Transverse colon (tissue), 4 donors: Measurements from ENCODE around the gene LILRB2. TPM values are rescaled to one million over a fixed set of nuclear protein-coding genes. Genes with fewer than 3 reads are reported as not detected.

Experiments used
- DNase-seq: peaks from one replicate; pipeline ENCODE4 v3.0.0-alpha.2; 2019
- H3K27ac ChIP-seq, 4 donors: fragments of 200-600 bp; sonication (generic); 2 replicates each; pipeline ENCODE4 v1.5.1; 2016 to 2018; ENCODE audit warnings: inconsistent platforms in 4 of 4
- H3K27me3 ChIP-seq: fragments of 200-600 bp; sonication (generic); 2 replicates; pipeline ENCODE4 v1.5.1; 2017; ENCODE audit warnings: inconsistent platforms
- H3K36me3 ChIP-seq, 4 donors: fragments of 200-600 bp; sonication (generic); 2 replicates each; pipeline ENCODE4 v1.5.1; 2017 to 2019; ENCODE audit warnings: inconsistent platforms in 4 of 4
- H3K4me1 ChIP-seq, 4 donors: fragments of 200-600 bp; sonication (generic); 2 replicates each; pipeline ENCODE4 v1.5.1; 2017 to 2020; ENCODE audit warnings: inconsistent platforms in 4 of 4
- H3K4me3 ChIP-seq, 4 donors: fragments of 200-600 bp; sonication (generic); 1 replicate in 1 of 4; 2 replicates in 3 of 4; pipeline versions ENCODE4 v1.5.1 to v1.6.1; 2017 to 2019; ENCODE audit warnings: inconsistent platforms in 4 of 4
- H3K9me3 ChIP-seq, 2 donors: fragments of 200-600 bp; sonication (generic); 2 replicates each; pipeline ENCODE4 v1.5.1; 2017 to 2019; ENCODE audit warnings: inconsistent platforms in 2 of 2
- CTCF ChIP-seq, 5 experiments: fragments of 200-600 bp in 3 of 5; fragments of 450-650 bp in 2 of 5; sonication (generic) in 3 of 5; IDR thresholded peaks; 1 replicate in 2 of 5; 2 replicates in 3 of 5; pipeline ENCODE4 v1.5.1; 2016 to 2017; ENCODE audit warnings: antibody characterized with exemption in 5 of 5, inconsistent platforms in 3 of 5, mild to moderate bottlenecking in 2 of 5, moderate library complexity in 1 of 5
- EP300 ChIP-seq: sonication (generic); formaldehyde crosslinking; IDR thresholded peaks from one replicate; pipeline ENCODE4 v1.6.1; 2017; ENCODE audit warnings: antibody characterized with exemption, low read depth
- POLR2A ChIP-seq: fragments of 450-650 bp; IDR thresholded peaks from one replicate; pipeline ENCODE4 v1.6.1; 2016; ENCODE audit warnings: antibody characterized with exemption, mild to moderate bottlenecking, moderate library complexity
- POLR2AphosphoS5 ChIP-seq, 3 donors: sonication (generic); formaldehyde crosslinking; IDR thresholded peaks; one replicate each; pipeline ENCODE4 v1.6.1; 2016; ENCODE audit warnings: antibody characterized with exemption in 3 of 3
- WGBS, 2 donors: methylation state at CpG; one replicate each; pipeline ENCODE4 v1.1.5; 2018; ENCODE audit warnings: low coverage in 1 of 2; 5-methylcytosine and 5-hydroxymethylcytosine counted together
- in situ Hi-C, 4 donors: fragments of 200-750 bp; cut with MboI; loops; one replicate each; pipeline versions ENCODE4 v1.15.0 to v1.15.1; 2017; ENCODE audit warnings: low sequenced_read_pairs in 3 of 4, low pct_ligation_motif_present in 1 of 4, low pct_unique_long_range_greater_than_20kb in 1 of 4
- intact Hi-C: fragments of 100-400 bp; cut with DNase I; formaldehyde crosslinking; loops from one replicate; pipeline ENCODE4 v1.15.1; 2023; ENCODE audit warnings: low total_unique reads
- total RNA-seq, 4 donors: library from RNA; depleted of rRNA; stranded (reverse); fragments of >200 nt; gene quantifications; one replicate each; pipeline ENCODE4 v1.1.0, GENCODE V29; 2016

The LILRB2 gene
- total RNA-seq, 4 donors from 2014 or later: 1.6 to 3.4 (median 2.1) TPM

- Histone ChIP-seq H3K4me3 (peak overlapping the region in 1 of 4 donors; percentile 3), H3K27ac (peak overlapping the region in 1 of 4 donors; percentile 21), H3K27me3 (peaks cover 29% of the 10 kb centered on the region), H3K9me3 (no peaks in the 10 kb centered on the region), H3K36me3 (no peaks in the 10 kb centered on the region), H3K4me1 (no peaks in the 10 kb centered on the region)
- DNase-seq: no peak
- intact Hi-C loops (no loop called here), in situ Hi-C loops (no loop called here)
- WGBS, 2 donors: 70% methylated on average over 19 of the region's 19 CpGs; no CpG with 5 or more reads in 1 of the 2 donors
- no peak for TF ChIP-seq POLR2AphosphoS5 (IDR thresholded peaks at IDR 0.05)
Measured at GRCh38 chr19:54256250-54257115, 24.4 kb downstream of the LILRB2 start.

- peaks cover 29% of the 10 kb centered on the region for H3K27me3 ChIP-seq
- 57% methylated on average over 26 of the region's 26 CpGs; no CpG with 5 or more reads in 1 of the 2 donors for WGBS, 2 donors
- in situ Hi-C loops: no loop called here
Measured at GRCh38 chr19:54255105-54255775, 25.7 kb downstream of the LILRB2 start.

GRCh38 chr19:54254195-54254906, 26.6 kb downstream of the LILRB2 start:
- 43% methylated on average over 16 of the region's 17 CpGs; no CpG with 5 or more reads in 1 of the 2 donors for WGBS, 2 donors
- in situ Hi-C loops: no loop called here
- H3K4me3 ChIP-seq: no peak overlapping the region
- no peak for DNase-seq
- peaks cover 29% of the 10 kb centered on the region for H3K27me3 ChIP-seq
- H3K4me1 ChIP-seq: no peaks in the 10 kb centered on the region
- H3K9me3 ChIP-seq: no peaks in the 10 kb centered on the region
- intact Hi-C loops: no loop called here
- H3K36me3 ChIP-seq: no peaks in the 10 kb centered on the region
- H3K27ac ChIP-seq: no peak overlapping the region
- TF ChIP-seq EP300: no peak
- TF ChIP-seq CTCF (IDR thresholded peaks at IDR 0.05): no peak
- TF ChIP-seq POLR2AphosphoS5 (IDR thresholded peaks at IDR 0.05): no peak
- no peak for TF ChIP-seq POLR2A

More at GRCh38 chr19:54255105-54255775, 25.7 kb downstream of the LILRB2 start:
- Histone ChIP-seq H3K9me3 (no peaks in the 10 kb centered on the region), H3K27ac (no peak overlapping the region), H3K36me3 (no peaks in the 10 kb centered on the region), H3K4me3 (no peak overlapping the region), H3K4me1 (no peaks in the 10 kb centered on the region)
- TF ChIP-seq EP300 (no peak), POLR2AphosphoS5 (IDR thresholded peaks at IDR 0.05) (no peak), CTCF (IDR thresholded peaks at IDR 0.05) (no peak), POLR2A (no peak)
- no peak for DNase-seq
- intact Hi-C loops: no loop called here

GRCh38 chr19:54253331-54254194, 27.3 kb downstream of the LILRB2 start:
- DNase-seq: no peak
- Histone ChIP-seq H3K4me1 (no peaks in the 10 kb centered on the region), H3K36me3 (no peaks in the 10 kb centered on the region), H3K27me3 (peaks cover 29% of the 10 kb centered on the region), H3K27ac (no peak overlapping the region), H3K9me3 (no peaks in the 10 kb centered on the region), H3K4me3 (no peak overlapping the region)
- 68% methylated on average over 23 of the region's 23 CpGs; no CpG with 5 or more reads in 1 of the 2 donors for WGBS, 2 donors
- TF ChIP-seq POLR2A (no peak), EP300 (no peak), POLR2AphosphoS5 (IDR thresholded peaks at IDR 0.05) (no peak), CTCF (IDR thresholded peaks at IDR 0.05) (no peak)
- intact Hi-C loops: no loop called here
- in situ Hi-C loops: no loop called here
